Thoracic aorta (tissue), 2 donors: ENCODE measurements around the gene DHRS7. TPM values are rescaled to one million over a fixed set of nuclear protein-coding genes. Genes with fewer than 3 reads are reported as not detected.

Experiments
- ATAC-seq: fragments of 150-250 bp; one replicate; pipeline ENCODE4 v1.8.0; 2017; ENCODE audit warnings: low read depth; ENCODE audit not compliant: insufficient number of reproducible peaks, low FRiP score
- DNase-seq: peaks from one replicate; pipeline ENCODE4 v3.0.0-alpha.2; 2020; ENCODE audit warnings: low spot score
- H3K27ac ChIP-seq, 2 donors: fragments of 200-600 bp; sonication (generic); 1 replicate in 1 of 2; 2 replicates in 1 of 2; pipeline ENCODE4 v1.5.1; 2016; ENCODE audit warnings: mild to moderate bottlenecking in 2 of 2, moderate library complexity in 2 of 2
- H3K27me3 ChIP-seq: fragments of 200-600 bp; sonication (generic); replicated peaks from 2 replicates; pipeline ENCODE4 v1.6.0; 2016; ENCODE audit warnings: mild to moderate bottlenecking; ENCODE audit not compliant: insufficient read depth
- H3K36me3 ChIP-seq: fragments of 200-600 bp; sonication (generic); one replicate; pipeline ENCODE4 v1.5.1; 2016
- H3K4me1 ChIP-seq, 2 donors: fragments of 200-600 bp; sonication (generic); 1 replicate in 1 of 2; 2 replicates in 1 of 2; pipeline versions ENCODE4 v1.5.1 to v1.6.0; 2016; ENCODE audit warnings: low read depth in 2 of 2, mild to moderate bottlenecking in 1 of 2; ENCODE audit not compliant: control insufficient read depth in 1 of 2
- H3K4me3 ChIP-seq: fragments of 200-600 bp; sonication (generic); 2 replicates; pipeline ENCODE4 v1.5.1; 2016; ENCODE audit warnings: mild to moderate bottlenecking
- H3K9me3 ChIP-seq: fragments of 200-600 bp; sonication (generic); 2 replicates; pipeline ENCODE4 v1.5.1; 2016
- CTCF ChIP-seq: fragments of 200-600 bp; sonication (generic); IDR thresholded peaks from one replicate; pipeline ENCODE4 v1.5.1; 2019; ENCODE audit warnings: antibody characterized with exemption
- total RNA-seq, 2 donors: library from RNA; depleted of rRNA; stranded (reverse); fragments of >200 nt; gene quantifications; one replicate each; pipeline versions ENCODE4 v1.1.0 to v1.2.3, GENCODE V29; 2016

DHRS7 gene
- total RNA-seq, 2 donors from 2014 or later: 74.2 to 117 TPM

GRCh38 chr14:60211153-60211552 is 46.0 kb upstream of the DHRS7 start:
- TF ChIP-seq CTCF: no peak
- no peaks in the 10 kb centered on the region for H3K27me3 ChIP-seq
- DNase-seq (no peak), ATAC-seq (no peak)
- peaks cover 3 to 4% of the 10 kb centered on the region in 2 donors for H3K4me1 ChIP-seq
- H3K27ac ChIP-seq: no peak overlapping the region
- H3K9me3 ChIP-seq: no peaks in the 10 kb centered on the region
- H3K4me3 ChIP-seq: no peak overlapping the region
- no peaks in the 10 kb centered on the region for H3K36me3 ChIP-seq

- ATAC-seq (no peak), DNase-seq (no peak)
- Histone ChIP-seq H3K27ac (no peak overlapping the region), H3K27me3 (no peaks in the 10 kb centered on the region), H3K4me3 (no peak overlapping the region), H3K4me1 (peaks cover 3 to 4% of the 10 kb centered on the region in 2 donors), H3K36me3 (no peaks in the 10 kb centered on the region), H3K9me3 (no peaks in the 10 kb centered on the region)
- no peak for TF ChIP-seq CTCF
Observed at GRCh38 chr14:60210703-60211102, 45.5 kb upstream of the DHRS7 start.

- DNase-seq (no peak), ATAC-seq (no peak)
- Histone ChIP-seq H3K36me3 (no peaks in the 10 kb centered on the region), H3K9me3 (no peaks in the 10 kb centered on the region), H3K27ac (no peak overlapping the region), H3K4me1 (no peaks in the 10 kb centered on the region), H3K4me3 (no peak overlapping the region), H3K27me3 (no peaks in the 10 kb centered on the region)
- TF ChIP-seq CTCF: no peak
Observed at GRCh38 chr14:60206837-60207533, 41.8 kb upstream of the DHRS7 start.

- Histone ChIP-seq H3K9me3 (no peaks in the 10 kb centered on the region), H3K27ac (no peak overlapping the region), H3K36me3 (no peaks in the 10 kb centered on the region), H3K4me1 (no peaks in the 10 kb centered on the region), H3K4me3 (no peak overlapping the region), H3K27me3 (no peaks in the 10 kb centered on the region)
- DNase-seq: no peak
- TF ChIP-seq CTCF: no peak
- ATAC-seq: no peak
Observed at GRCh38 chr14:60206249-60206670, 41.1 kb upstream of the DHRS7 start.

- Histone ChIP-seq H3K27ac (no peak overlapping the region), H3K9me3 (no peaks in the 10 kb centered on the region), H3K4me1 (no peaks in the 10 kb centered on the region), H3K36me3 (no peaks in the 10 kb centered on the region), H3K4me3 (no peak overlapping the region), H3K27me3 (no peaks in the 10 kb centered on the region)
- no peak for ATAC-seq
- DNase-seq: no peak
- no peak for TF ChIP-seq CTCF
Observed at GRCh38 chr14:60204843-60205774, 39.9 kb upstream of the DHRS7 start.
